SK-N-SH treated with all-trans-retinoic acid at 6 μM for 48 hours (cell line): ENCODE results near the gene PBRM1.

ENCODE experiments used
- CSDC2 ChIP-seq: fragments of 250-450 bp; sonication (Bioruptor Pico); IDR thresholded peaks from 2 replicates; pipeline ENCODE4 v1.5.0; 2020; ENCODE audit warnings: mild to moderate bottlenecking, moderate library complexity
- OSR1 ChIP-seq: fragments of 250-450 bp; sonication (Bioruptor Pico); IDR thresholded peaks from 2 replicates; pipeline ENCODE4 v1.8.0; 2022; ENCODE audit warnings: moderate library complexity, mild to moderate bottlenecking, inconsistent platforms
- PPARA ChIP-seq: fragments of 250-450 bp; sonication (Bioruptor Pico); IDR thresholded peaks from 2 replicates; pipeline ENCODE4 v1.5.0; 2020; ENCODE audit warnings: mild to moderate bottlenecking, borderline replicate concordance
- TF ChIP-seq, protein P1 (sequence below): fragments of 250-450 bp; sonication (Bioruptor Pico); IDR thresholded peaks from 2 replicates; pipeline ENCODE4 v1.8.0; 2020; ENCODE audit warnings: mild to moderate bottlenecking, moderate library complexity, borderline replicate concordance
- TF ChIP-seq, protein P2 (sequence below): fragments of 250-450 bp; sonication (Bioruptor Pico); IDR thresholded peaks from 2 replicates; pipeline ENCODE4 v1.5.0; 2020; ENCODE audit warnings: mild to moderate bottlenecking, moderate library complexity

DNA sequence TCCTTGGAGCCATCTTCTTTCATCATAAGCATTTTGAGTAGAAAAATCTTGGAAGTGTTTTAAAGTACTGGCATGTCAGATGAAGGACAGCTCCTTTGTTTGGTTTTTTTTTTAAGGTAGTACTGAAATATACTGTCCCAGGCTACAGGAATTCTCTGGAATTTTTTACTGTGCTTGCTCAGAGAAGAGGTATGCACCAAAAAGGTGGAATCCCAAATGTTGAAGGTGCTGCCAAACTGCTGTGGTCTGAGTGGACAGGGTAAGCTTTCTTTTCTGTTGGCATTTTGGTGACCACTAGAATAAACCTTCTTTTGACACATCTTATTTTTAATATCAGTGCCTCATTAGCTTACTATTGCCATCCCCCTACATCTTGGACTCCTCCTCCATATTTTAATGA, 7.4 kb upstream of the PBRM1 start:
- TF ChIP-seq PPARA (no peak), CSDC2 (CRISPR knock-in tag) (no peak), OSR1 (no peak)
- TF ChIP-seq, protein P1, sequence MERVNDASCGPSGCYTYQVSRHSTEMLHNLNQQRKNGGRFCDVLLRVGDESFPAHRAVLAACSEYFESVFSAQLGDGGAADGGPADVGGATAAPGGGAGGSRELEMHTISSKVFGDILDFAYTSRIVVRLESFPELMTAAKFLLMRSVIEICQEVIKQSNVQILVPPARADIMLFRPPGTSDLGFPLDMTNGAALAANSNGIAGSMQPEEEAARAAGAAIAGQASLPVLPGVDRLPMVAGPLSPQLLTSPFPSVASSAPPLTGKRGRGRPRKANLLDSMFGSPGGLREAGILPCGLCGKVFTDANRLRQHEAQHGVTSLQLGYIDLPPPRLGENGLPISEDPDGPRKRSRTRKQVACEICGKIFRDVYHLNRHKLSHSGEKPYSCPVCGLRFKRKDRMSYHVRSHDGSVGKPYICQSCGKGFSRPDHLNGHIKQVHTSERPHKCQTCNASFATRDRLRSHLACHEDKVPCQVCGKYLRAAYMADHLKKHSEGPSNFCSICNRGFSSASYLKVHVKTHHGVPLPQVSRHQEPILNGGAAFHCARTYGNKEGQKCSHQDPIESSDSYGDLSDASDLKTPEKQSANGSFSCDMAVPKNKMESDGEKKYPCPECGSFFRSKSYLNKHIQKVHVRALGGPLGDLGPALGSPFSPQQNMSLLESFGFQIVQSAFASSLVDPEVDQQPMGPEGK, result no peak
- TF ChIP-seq, protein P2, sequence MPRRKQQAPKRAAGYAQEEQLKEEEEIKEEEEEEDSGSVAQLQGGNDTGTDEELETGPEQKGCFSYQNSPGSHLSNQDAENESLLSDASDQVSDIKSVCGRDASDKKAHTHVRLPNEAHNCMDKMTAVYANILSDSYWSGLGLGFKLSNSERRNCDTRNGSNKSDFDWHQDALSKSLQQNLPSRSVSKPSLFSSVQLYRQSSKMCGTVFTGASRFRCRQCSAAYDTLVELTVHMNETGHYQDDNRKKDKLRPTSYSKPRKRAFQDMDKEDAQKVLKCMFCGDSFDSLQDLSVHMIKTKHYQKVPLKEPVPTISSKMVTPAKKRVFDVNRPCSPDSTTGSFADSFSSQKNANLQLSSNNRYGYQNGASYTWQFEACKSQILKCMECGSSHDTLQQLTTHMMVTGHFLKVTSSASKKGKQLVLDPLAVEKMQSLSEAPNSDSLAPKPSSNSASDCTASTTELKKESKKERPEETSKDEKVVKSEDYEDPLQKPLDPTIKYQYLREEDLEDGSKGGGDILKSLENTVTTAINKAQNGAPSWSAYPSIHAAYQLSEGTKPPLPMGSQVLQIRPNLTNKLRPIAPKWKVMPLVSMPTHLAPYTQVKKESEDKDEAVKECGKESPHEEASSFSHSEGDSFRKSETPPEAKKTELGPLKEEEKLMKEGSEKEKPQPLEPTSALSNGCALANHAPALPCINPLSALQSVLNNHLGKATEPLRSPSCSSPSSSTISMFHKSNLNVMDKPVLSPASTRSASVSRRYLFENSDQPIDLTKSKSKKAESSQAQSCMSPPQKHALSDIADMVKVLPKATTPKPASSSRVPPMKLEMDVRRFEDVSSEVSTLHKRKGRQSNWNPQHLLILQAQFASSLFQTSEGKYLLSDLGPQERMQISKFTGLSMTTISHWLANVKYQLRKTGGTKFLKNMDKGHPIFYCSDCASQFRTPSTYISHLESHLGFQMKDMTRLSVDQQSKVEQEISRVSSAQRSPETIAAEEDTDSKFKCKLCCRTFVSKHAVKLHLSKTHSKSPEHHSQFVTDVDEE (CRISPR knock-in tag), result no peak
